ENCODE measurements around the gene SPACA4. TPM values are rescaled to one million over a fixed set of nuclear protein-coding genes. Genes with fewer than 3 reads are reported as not detected.

Gene SPACA4
- total RNA-seq (not detected), polyA plus RNA-seq (under 1 TPM in 1 of 2 donors, not detected in 1; 0.18 TPM)
- long read RNA-seq, donor 1 = 0 reads
- long read RNA-seq, donor 2 = 0 reads

- DNase-seq (no peak), ATAC-seq (ENCODE audit: low FRiP score) (peak; percentile 10)
- intact Hi-C loops (cut with DNase I) = no loop called here
- H3K27me3 ChIP-seq (ENCODE audit: control insufficient read depth in 1 of 2, insufficient read depth in 2 of 2, low read length in 1 of 2) = no peaks in the 10 kb centered on the region
- no peaks in the 10 kb centered on the region for H3K9me3 ChIP-seq (ENCODE audit: control insufficient read depth, low read length)
- WGBS, 2 donors = 88 to 90% methylated on average over 39 of the region's 39 CpGs
- H3K36me3 ChIP-seq (ENCODE audit: control insufficient read depth in 1 of 2, insufficient read depth in 2 of 2, low read length in 1 of 2) = no peaks in the 10 kb centered on the region
- H3K27ac ChIP-seq (ENCODE audit: low read depth in 1 of 2, low read length in 2 of 2) = no peak within 1 kb of the TSS
- H3K4me3 ChIP-seq (ENCODE audit: low read length in 2 of 2) = no peak within 1 kb of the TSS
- no peaks in the 10 kb centered on the region for H3K4me1 ChIP-seq (ENCODE audit: control insufficient read depth in 1 of 2, insufficient read depth in 2 of 2, low read length in 2 of 2)
These were observed at the start of gene SPACA4 for GRCh38 chr19:48606463-48607358. Gene SPACA4 (plus strand): TSS chr19:48606742. CDS start chr19:48606979, 237 bp downstream.

GRCh38 chr19:48556825-48557224 lies 49.7 kb upstream of the SPACA4 start:
- no peaks in the 10 kb centered on the region for H3K4me1 ChIP-seq (ENCODE audit: control insufficient read depth in 1 of 2, insufficient read depth in 2 of 2, low read length in 2 of 2)
- no peaks in the 10 kb centered on the region for H3K36me3 ChIP-seq (ENCODE audit: control insufficient read depth in 1 of 2, insufficient read depth in 2 of 2, low read length in 1 of 2)
- H3K4me3 ChIP-seq (ENCODE audit: low read length in 2 of 2) = no peak overlapping the region
- DNase-seq (no peak), ATAC-seq (ENCODE audit: low FRiP score) (no peak)
- no peak overlapping the region for H3K27ac ChIP-seq (ENCODE audit: low read depth in 1 of 2, low read length in 2 of 2)
- H3K9me3 ChIP-seq (ENCODE audit: control insufficient read depth, low read length) = no peaks in the 10 kb centered on the region
- WGBS, 2 donors = 94% methylated on average over 5 of the region's 5 CpGs
- intact Hi-C loops (cut with DNase I) = no loop called here
- no peaks in the 10 kb centered on the region for H3K27me3 ChIP-seq (ENCODE audit: control insufficient read depth in 1 of 2, insufficient read depth in 2 of 2, low read length in 1 of 2)

GRCh38 chr19:48558018-48558684 lies 48.4 kb upstream of the SPACA4 start:
- ATAC-seq (ENCODE audit: low FRiP score) (peak; percentile 24), DNase-seq (peak in 1 of 2 donors; percentile 65)
- intact Hi-C loops (cut with DNase I) = no loop called here
- H3K27ac ChIP-seq (ENCODE audit: low read depth in 1 of 2, low read length in 2 of 2) = no peak overlapping the region
- H3K36me3 ChIP-seq (ENCODE audit: control insufficient read depth in 1 of 2, insufficient read depth in 2 of 2, low read length in 1 of 2) = no peaks in the 10 kb centered on the region
- H3K9me3 ChIP-seq (ENCODE audit: control insufficient read depth, low read length) = no peaks in the 10 kb centered on the region
- 18 to 19% methylated on average over 27 of the region's 27 CpGs for WGBS, 2 donors
- H3K4me1 ChIP-seq (ENCODE audit: control insufficient read depth in 1 of 2, insufficient read depth in 2 of 2, low read length in 2 of 2) = no peaks in the 10 kb centered on the region
- H3K4me3 ChIP-seq (ENCODE audit: low read length in 2 of 2) = no peak overlapping the region
- H3K27me3 ChIP-seq (ENCODE audit: control insufficient read depth in 1 of 2, insufficient read depth in 2 of 2, low read length in 1 of 2) = no peaks in the 10 kb centered on the region

GRCh38 chr19:48560095-48560530 lies 46.4 kb upstream of the SPACA4 start:
- Histone ChIP-seq H3K36me3 (ENCODE audit: control insufficient read depth in 1 of 2, insufficient read depth in 2 of 2, low read length in 1 of 2) (no peaks in the 10 kb centered on the region), H3K4me3 (ENCODE audit: low read length in 2 of 2) (no peak overlapping the region), H3K4me1 (ENCODE audit: control insufficient read depth in 1 of 2, insufficient read depth in 2 of 2, low read length in 2 of 2) (no peaks in the 10 kb centered on the region), H3K9me3 (ENCODE audit: control insufficient read depth, low read length) (no peaks in the 10 kb centered on the region), H3K27ac (ENCODE audit: low read depth in 1 of 2, low read length in 2 of 2) (no peak overlapping the region), H3K27me3 (ENCODE audit: control insufficient read depth in 1 of 2, insufficient read depth in 2 of 2, low read length in 1 of 2) (no peaks in the 10 kb centered on the region)
- ATAC-seq (ENCODE audit: low FRiP score) (no peak), DNase-seq (no peak)
- intact Hi-C loops (cut with DNase I) = no loop called here
- WGBS, 2 donors = 82 to 89% methylated on average over 6 of the region's 6 CpGs

- WGBS, 2 donors = 93 to 95% methylated on average over 11 of the region's 11 CpGs
- H3K27me3 ChIP-seq (ENCODE audit: control insufficient read depth in 1 of 2, insufficient read depth in 2 of 2, low read length in 1 of 2) = no peaks in the 10 kb centered on the region
- H3K4me1 ChIP-seq (ENCODE audit: control insufficient read depth in 1 of 2, insufficient read depth in 2 of 2, low read length in 2 of 2) = no peaks in the 10 kb centered on the region
- H3K4me3 ChIP-seq (ENCODE audit: low read length in 2 of 2) = no peak overlapping the region
- H3K27ac ChIP-seq (ENCODE audit: low read depth in 1 of 2, low read length in 2 of 2) = no peak overlapping the region
- no peaks in the 10 kb centered on the region for H3K9me3 ChIP-seq (ENCODE audit: control insufficient read depth, low read length)
- ATAC-seq (ENCODE audit: low FRiP score) (no peak), DNase-seq (no peak)
- intact Hi-C loops (cut with DNase I) = no loop called here
- no peaks in the 10 kb centered on the region for H3K36me3 ChIP-seq (ENCODE audit: control insufficient read depth in 1 of 2, insufficient read depth in 2 of 2, low read length in 1 of 2)
These were observed 45.1 kb upstream of the SPACA4 start for GRCh38 chr19:48561412-48561811.

- Histone ChIP-seq H3K27ac (ENCODE audit: low read depth in 1 of 2, low read length in 2 of 2) (no peak overlapping the region), H3K9me3 (ENCODE audit: control insufficient read depth, low read length) (no peaks in the 10 kb centered on the region), H3K4me3 (ENCODE audit: low read length in 2 of 2) (no peak overlapping the region), H3K27me3 (ENCODE audit: control insufficient read depth in 1 of 2, insufficient read depth in 2 of 2, low read length in 1 of 2) (no peaks in the 10 kb centered on the region), H3K36me3 (ENCODE audit: control insufficient read depth in 1 of 2, insufficient read depth in 2 of 2, low read length in 1 of 2) (no peaks in the 10 kb centered on the region), H3K4me1 (ENCODE audit: control insufficient read depth in 1 of 2, insufficient read depth in 2 of 2, low read length in 2 of 2) (no peaks in the 10 kb centered on the region)
- no peak for DNase-seq
- 84 to 90% methylated on average over 7 of the region's 7 CpGs for WGBS, 2 donors
- ATAC-seq (ENCODE audit: low FRiP score) = no peak
- intact Hi-C loops (cut with DNase I) = no loop called here
These were observed 41.5 kb upstream of the SPACA4 start for GRCh38 chr19:48565090-48565489.

- ATAC-seq (ENCODE audit: low FRiP score) (peak; percentile 93), DNase-seq (peak; percentile 92 to 95)
- Histone ChIP-seq H3K9me3 (ENCODE audit: control insufficient read depth, low read length) (no peaks in the 10 kb centered on the region), H3K4me3 (ENCODE audit: low read length in 2 of 2) (no peak overlapping the region), H3K4me1 (ENCODE audit: control insufficient read depth in 1 of 2, insufficient read depth in 2 of 2, low read length in 2 of 2) (no peaks in the 10 kb centered on the region), H3K27me3 (ENCODE audit: control insufficient read depth in 1 of 2, insufficient read depth in 2 of 2, low read length in 1 of 2) (no peaks in the 10 kb centered on the region), H3K27ac (ENCODE audit: low read depth in 1 of 2, low read length in 2 of 2) (no peak overlapping the region), H3K36me3 (ENCODE audit: control insufficient read depth in 1 of 2, insufficient read depth in 2 of 2, low read length in 1 of 2) (no peaks in the 10 kb centered on the region)
- whole genome bisulfite sequencing, 2 donors = 0 to 3% methylated on average over 18 to 19 of the region's 19 CpGs
- intact Hi-C loops (cut with DNase I) = no loop called here
These were observed 38.1 kb upstream of the SPACA4 start for GRCh38 chr19:48568345-48568886.

GRCh38 chr19:48569814-48570213 lies 36.7 kb upstream of the SPACA4 start:
- intact Hi-C loops (cut with DNase I) = no loop called here
- no peak for DNase-seq

More at GRCh38 chr19:48569814-48570213, 36.7 kb upstream of the SPACA4 start:
- no peaks in the 10 kb centered on the region for H3K4me1 ChIP-seq (ENCODE audit: control insufficient read depth in 1 of 2, insufficient read depth in 2 of 2, low read length in 2 of 2)
- no peak overlapping the region for H3K27ac ChIP-seq (ENCODE audit: low read depth in 1 of 2, low read length in 2 of 2)
- no peak for ATAC-seq (ENCODE audit: low FRiP score)
- no peak overlapping the region for H3K4me3 ChIP-seq (ENCODE audit: low read length in 2 of 2)
- H3K9me3 ChIP-seq (ENCODE audit: control insufficient read depth, low read length) = no peaks in the 10 kb centered on the region
- H3K27me3 ChIP-seq (ENCODE audit: control insufficient read depth in 1 of 2, insufficient read depth in 2 of 2, low read length in 1 of 2) = no peaks in the 10 kb centered on the region
- no peaks in the 10 kb centered on the region for H3K36me3 ChIP-seq (ENCODE audit: control insufficient read depth in 1 of 2, insufficient read depth in 2 of 2, low read length in 1 of 2)
- WGBS, 2 donors = 29 to 31% methylated on average over 11 of the region's 11 CpGs
